K562 (cell line): ENCODE measurements around the gene SYNE1. TPM values are rescaled to one million over a fixed set of nuclear protein-coding genes. Genes with fewer than 3 reads are reported as not detected.

ENCODE experiments used
- ATAC-seq: fragments of 200-7000 bp; cut with Tn5 transposase; 3 replicates; pipeline ENCODE4 v1.9.1; 2020; ENCODE audit warnings: moderate library complexity
- BruUV-seq: library from RNA; stranded (reverse); fragments of 400-500 nt; replicated peaks from 2 replicates; lab custom pipeline; 2021; lab: Mats Ljungman, UMichigan
- CTCF ChIA-PET: fragments of 300-600 bp; formaldehyde crosslinking; extraction: SDS; loops from one replicate; lab custom pipeline; 2021; ENCODE audit warnings: low intra/inter-chr PET ratio; lab: Yijun Ruan, JAX
- POLR2A ChIA-PET: fragments of 300-600, 350-650 bp; sonication (Branson Sonifier 250); formaldehyde crosslinking; extraction: SDS; loops from one replicate; lab custom pipeline; 2021; ENCODE audit warnings: antibody characterized with exemption, inconsistent platforms; lab: Yijun Ruan, JAX
- DNase-seq, 4 experiments: peaks; one replicate each; pipeline versions ENCODE4 v3.0.0 to v3.0.0-alpha.2; 2011 to 2018; ENCODE audit warnings: low spot score in 3 of 4, mixed read lengths in 3 of 4; ENCODE audit errors: extremely low read depth in 1 of 4
- FAIRE-seq: peaks from 2 replicates; lab custom pipeline; 2011; peaks lifted over from hg19 to GRCh38; lab: Jason Lieb, UNC
- H2AFZ ChIP-seq: 2 replicates; pipeline ENCODE4 v1.6.0; 2011; ENCODE audit warnings: low read depth, low read length, control low read depth, inconsistent platforms
- H3K27ac ChIP-seq: fragments of 200-600 bp; 3 replicates; pipeline ENCODE4 v1.8.0; 2011; ENCODE audit warnings: low read depth, mild to moderate bottlenecking, control low read depth, inconsistent platforms, low read length, moderate library complexity, mixed read lengths; ENCODE audit errors: extremely low read depth
- H3K27me3 ChIP-seq, 2 experiments: fragments of 300-600 bp in 1 of 2; 2 replicates in 1 of 2; 3 replicates in 1 of 2; pipeline versions ENCODE4 v1.6.0 to v1.8.0; 2011; ENCODE audit warnings: inconsistent platforms in 2 of 2, low read length in 2 of 2, mild to moderate bottlenecking in 1 of 2, mixed read lengths in 1 of 2, moderate library complexity in 1 of 2; ENCODE audit not compliant: control insufficient read depth in 2 of 2, insufficient read depth in 2 of 2
- H3K36me3 ChIP-seq: fragments of 300-600 bp; 3 replicates; pipeline ENCODE4 v1.8.0; 2011; ENCODE audit warnings: mild to moderate bottlenecking, low read length, inconsistent platforms; ENCODE audit not compliant: control insufficient read depth, insufficient read depth
- H3K4me1 ChIP-seq, 2 experiments: fragments of 200-600 bp in 1 of 2; replicated peaks in 1 of 2; 2 replicates in 1 of 2; 3 replicates in 1 of 2; pipeline versions ENCODE4 v1.5.1 to v1.8.0; 2011; ENCODE audit warnings: inconsistent platforms in 2 of 2, low read length in 2 of 2, mild to moderate bottlenecking in 1 of 2, mixed read lengths in 1 of 2, moderate library complexity in 1 of 2; ENCODE audit not compliant: control insufficient read depth in 2 of 2, insufficient read depth in 2 of 2
- H3K4me2 ChIP-seq: 2 replicates; pipeline ENCODE4 v1.6.1; 2011; ENCODE audit warnings: low read length, control low read depth, inconsistent platforms, mixed read lengths; ENCODE audit not compliant: insufficient read depth
- H3K4me3 ChIP-seq: fragments of 200-600 bp; sonication (generic), shearing (Covaris generic); 2 replicates; pipeline ENCODE4 v1.5.1; 2016; ENCODE audit warnings: control low read depth, inconsistent platforms
- H3K79me2 ChIP-seq: fragments of 200-600 bp; 3 replicates; pipeline ENCODE4 v1.8.0; 2011; ENCODE audit warnings: low read length, inconsistent platforms; ENCODE audit not compliant: control insufficient read depth, insufficient read depth
- H3K9ac ChIP-seq, 2 experiments: 2 replicates each; pipeline versions ENCODE4 v1.6.0 to v1.6.1; 2011; ENCODE audit warnings: low read depth in 2 of 2, low read length in 2 of 2, control low read depth in 1 of 2, inconsistent platforms in 1 of 2, mild to moderate bottlenecking in 1 of 2, mixed read lengths in 1 of 2; ENCODE audit not compliant: insufficient read depth in 1 of 2
- H3K9me1 ChIP-seq: one replicate; pipeline ENCODE4 v1.6.0; 2011; ENCODE audit warnings: inconsistent platforms, mild to moderate bottlenecking, low read length, moderate library complexity; ENCODE audit not compliant: control insufficient read depth, insufficient read depth
- H3K9me3 ChIP-seq: replicated peaks from 2 replicates; pipeline ENCODE4 v1.5.1; 2011; ENCODE audit warnings: low read depth, low read length, inconsistent platforms; ENCODE audit not compliant: control insufficient read depth, insufficient read depth
- H4K20me1 ChIP-seq: replicated peaks from 2 replicates; pipeline ENCODE4 v1.6.1; 2011; ENCODE audit warnings: low read length, inconsistent platforms, mixed read lengths; ENCODE audit not compliant: control insufficient read depth, insufficient read depth
- CAMTA2 ChIP-seq: fragments of 250-450 bp; sonication (Bioruptor Pico); conservative IDR thresholded peaks from 2 replicates; pipeline ENCODE4 v1.5.1; 2022
- E2F4 ChIP-seq: sonication (generic); formaldehyde crosslinking; IDR thresholded peaks from 2 replicates; pipeline ENCODE4 v1.8.0; 2022; ENCODE audit warnings: mild to moderate bottlenecking, low read depth, missing genetic modification reagents
- RAD21 ChIP-seq, 2 experiments: fragments of 250-450 bp in 1 of 2; fragments of 450-650 bp in 1 of 2; sonication (Bioruptor Pico) in 1 of 2; formaldehyde crosslinking in 1 of 2; IDR thresholded peaks in 1 of 2; conservative IDR thresholded peaks in 1 of 2; 2 replicates each; pipeline versions ENCODE4 v1.4.0 to v1.8.0; 2020 to 2022; ENCODE audit warnings: mild to moderate bottlenecking in 2 of 2, moderate library complexity in 1 of 2
- RBM14 ChIP-seq: fragments of 200-400 bp; formaldehyde crosslinking; IDR thresholded peaks from 2 replicates; pipeline ENCODE4 v1.6.1; 2018; ENCODE audit warnings: low read depth, mild to moderate bottlenecking, low read length, moderate library complexity, borderline replicate concordance; ENCODE audit not compliant: insufficient read depth
- SLC30A9 ChIP-seq: fragments of 250-450 bp; sonication (Bioruptor Pico); IDR thresholded peaks from 2 replicates; pipeline ENCODE4 v1.8.0; 2022; ENCODE audit warnings: mild to moderate bottlenecking, moderate library complexity
- SNRNP70 ChIP-seq: fragments of 200-400 bp; formaldehyde crosslinking; optimal IDR thresholded peaks from 2 replicates; pipeline ENCODE3; 2017; ENCODE audit warnings: low read depth, low read length
- ZBTB49 ChIP-seq: sonication (generic); formaldehyde crosslinking; IDR thresholded peaks from 2 replicates; pipeline ENCODE4 v1.8.0; 2022; ENCODE audit warnings: missing genetic modification reagents, mild to moderate bottlenecking, borderline replicate concordance
- ZKSCAN1 ChIP-seq: fragments of 150-350 bp; IDR thresholded peaks from 2 replicates; pipeline ENCODE4 v1.6.1; 2016; ENCODE audit warnings: low read depth, low read length
- ZNF512 ChIP-seq: IDR thresholded peaks from 2 replicates; pipeline ENCODE4 v1.6.1; 2016; ENCODE audit warnings: missing genetic modification characterization, missing compliant biosample characterization
- WGBS: fragments of 100-300 bp; shearing (Covaris generic); methylation state at CpG from one replicate; pipeline ENCODE4 v1.1.6; 2016; ENCODE audit warnings: low coverage, mixed read lengths; ENCODE audit not compliant: insufficient coverage; ENCODE audit errors: missing lambda C conversion rate; 5-methylcytosine and 5-hydroxymethylcytosine counted together
- in situ Hi-C: fragments of 300-500 bp; cut with MboI; formaldehyde crosslinking; loops from 4 replicates; pipeline ENCODE4 v1.15.0; 2018; ENCODE audit warnings: inconsistent platforms, mixed read lengths
- intact Hi-C: fragments of 100-400 bp; cut with micrococcal nuclease; formaldehyde crosslinking; loops from 2 replicates; pipeline ENCODE4 v1.14.2; 2022
- polyA plus RNA-seq, 8 experiments: library from polyadenylated mRNA; depleted of rRNA in 4 of 8; stranded (reverse) in 5 of 8; unstranded in 3 of 8; fragments of >200 nt; fragmentation: Nextera tagmentation in 2 of 8; fragmentation: Illumina TruSeq in 1 of 8; extraction: Ambion mirVana in 2 of 8; extraction: Trizol in 1 of 8; gene quantifications; 2 replicates each; pipeline versions ENCODE4 v1.2.1 to v1.2.3, GENCODE V29; 2011 to 2014; ENCODE audit warnings: inconsistent platforms in 1 of 8, missing spikeins in 1 of 8
- total RNA-seq, 7 experiments: library from RNA; depleted of rRNA in 6 of 7; stranded (reverse); fragments of >200 nt in 6 of 7; fragmentation: Illumina TruSeq in 2 of 7; extraction: Trizol in 2 of 7; gene quantifications; 2 replicates each; pipeline versions ENCODE4 v1.2.1 to v1.2.3, GENCODE V29; 2011 to 2021; ENCODE audit warnings: low replicate concordance in 1 of 7

Gene SYNE1
- total and polyA plus RNA-seq, 9 of the 15 experiments (the other 6 are each of a cell fraction or from before 2014, with no cell fraction given): under 0.01 to 0.42 (median 0.08) TPM; not detected in 1

- intact Hi-C loops: no loop called here
- FAIRE-seq (no peak), DNase-seq (no peak), ATAC-seq (no peak)
- Histone ChIP-seq H3K27ac (no peak overlapping the region), H3K36me3 (no peaks in the 10 kb centered on the region), H3K4me2 (no peak overlapping the region), H4K20me1 (no peaks in the 10 kb centered on the region), H3K9ac (no peak overlapping the region), H3K4me3 (no peak overlapping the region), H3K79me2 (no peaks in the 10 kb centered on the region), H2AFZ (no peak overlapping the region), H3K9me1 (no peaks in the 10 kb centered on the region), H3K27me3 (no peaks in the 10 kb centered on the region; a peak in 1 of 5 replicates), H3K4me1 (no peaks in the 10 kb centered on the region), H3K9me3 (no peaks in the 10 kb centered on the region)
- no peak for TF ChIP-seq ZNF512 (tag)
- no peak for TF ChIP-seq RBM14
- no peak for TF ChIP-seq ZBTB49 (CRISPR knock-in tag)
- no peak for TF ChIP-seq RAD21 (CRISPR knock-in tag; conservative IDR thresholded peaks at IDR 0.05 in 1 of 2, IDR thresholded peaks at IDR 0.05 in 1 of 2)
- TF ChIP-seq CAMTA2: no peak
- TF ChIP-seq SNRNP70: no peak
- TF ChIP-seq SLC30A9 (CRISPR knock-in tag): no peak
- TF ChIP-seq E2F4 (CRISPR knock-in tag): no peak
- TF ChIP-seq ZKSCAN1: no peak
- CTCF ChIA-PET: no interaction called here
- in situ Hi-C loops: no loop called here
- WGBS: 3% methylated on average over 5 of the region's 5 CpGs
- POLR2A ChIA-PET: no interaction called here
- no TSS peak for BruUV-seq
Measured at GRCh38 chr6:152195896-152196295, 441.3 kb downstream of the SYNE1 start.
